HG03064 (cell line): ENCODE results near the gene EPHB1.
"Not testable (repeated sequence)": the region's sequence is repeated elsewhere in the genome, so short reads cannot be mapped to it uniquely, and the experiment has no call there.

ENCODE experiments used
- ATAC-seq: cut with Tn5 transposase; IDR thresholded peaks from one replicate; pipeline ENCODE4 v1.9.1; 2021; ENCODE audit warnings: low read depth; ENCODE audit not compliant: unreplicated experiment

Gene EPHB1

DNA sequence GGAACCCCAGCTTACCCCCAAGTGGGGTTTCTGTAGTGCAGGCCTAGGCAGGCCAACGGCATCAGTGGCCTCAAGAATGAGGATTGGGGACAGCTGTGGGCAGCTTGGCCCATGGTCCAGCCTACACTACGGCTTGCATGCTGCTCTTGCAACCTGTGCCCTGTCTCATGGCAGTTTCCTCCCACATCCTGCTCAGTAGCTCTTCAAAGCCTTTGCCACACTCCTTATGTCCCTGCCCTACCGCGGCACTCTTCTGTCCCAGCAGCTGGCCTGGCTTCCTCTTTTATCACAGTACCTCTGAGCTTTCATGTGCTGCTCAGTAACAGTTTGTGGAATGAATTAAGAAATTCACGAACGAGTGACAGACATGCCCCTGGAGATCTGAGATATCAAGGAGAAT, 431.0 kb downstream of the EPHB1 start:
- peak; percentile 80 for ATAC-seq

DNA sequence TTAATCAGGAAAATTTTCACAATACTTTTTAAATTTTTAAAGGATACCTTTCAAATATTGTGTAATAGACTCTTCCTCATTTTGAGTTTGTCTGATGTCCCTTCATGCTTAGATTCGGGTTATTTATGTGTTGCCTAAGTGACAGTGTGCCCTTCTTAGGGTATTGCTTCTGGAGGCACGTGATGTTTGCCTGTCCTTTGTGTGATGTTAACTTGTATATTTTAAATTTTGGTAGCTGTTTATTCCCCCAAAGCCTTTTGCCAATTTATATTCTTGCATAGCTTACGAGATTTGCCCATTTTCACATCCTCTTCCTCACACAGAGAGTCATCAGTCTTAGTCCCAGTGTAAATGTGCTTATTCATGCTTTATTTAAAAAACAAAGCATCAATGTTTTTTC, 433.1 kb downstream of the EPHB1 start:
- ATAC-seq, result no peak

- no peak for ATAC-seq
Measured at GRCh38 chr3:135229018-135229495, 434.0 kb downstream of the EPHB1 start.

DNA sequence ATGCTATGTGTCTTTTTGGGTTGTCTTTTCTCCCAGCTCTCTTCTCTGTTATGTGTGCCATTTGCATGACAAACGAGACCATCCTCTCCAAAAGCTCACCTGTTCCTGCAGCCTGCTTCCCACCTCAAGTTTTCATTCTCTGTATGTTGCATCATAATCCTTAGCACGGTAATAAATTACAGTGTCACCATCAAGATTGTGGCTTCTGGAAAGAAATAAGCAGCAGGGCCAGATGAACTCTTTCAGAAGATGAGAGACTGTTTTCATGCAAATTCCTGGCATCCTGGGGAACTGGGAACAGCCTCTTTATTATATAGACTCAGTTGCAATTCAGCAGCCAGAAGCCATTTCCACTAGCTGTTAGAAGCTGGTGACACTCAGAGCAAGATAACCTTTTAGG, 436.7 kb downstream of the EPHB1 start:
- ATAC-seq, result no peak

DNA sequence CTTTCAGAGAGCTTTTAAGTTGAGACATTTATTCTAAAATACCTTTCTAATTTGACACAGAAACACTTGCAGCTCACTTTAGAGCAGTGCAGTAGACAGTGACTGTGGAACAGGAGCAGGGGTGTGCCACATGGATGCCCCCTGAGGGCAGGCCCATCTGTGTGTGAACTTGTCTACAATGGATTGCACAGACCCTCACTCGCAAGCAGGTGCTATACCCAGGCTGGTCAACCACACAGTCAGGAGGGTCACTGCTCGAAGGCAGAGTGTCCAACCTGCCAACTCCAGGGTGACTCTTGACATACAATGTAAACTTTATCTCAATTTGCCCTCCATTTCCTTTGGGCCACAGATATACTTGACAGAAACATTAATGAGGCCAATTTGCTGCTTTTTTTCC, 437.2 kb downstream of the EPHB1 start:
- no peak for ATAC-seq

GRCh38 chr3:135233476-135233875, 438.4 kb downstream of the EPHB1 start:
- ATAC-seq, result not testable (repeated sequence)

GRCh38 chr3:135235541-135235940, 440.5 kb downstream of the EPHB1 start:
- ATAC-seq, result no peak

DNA sequence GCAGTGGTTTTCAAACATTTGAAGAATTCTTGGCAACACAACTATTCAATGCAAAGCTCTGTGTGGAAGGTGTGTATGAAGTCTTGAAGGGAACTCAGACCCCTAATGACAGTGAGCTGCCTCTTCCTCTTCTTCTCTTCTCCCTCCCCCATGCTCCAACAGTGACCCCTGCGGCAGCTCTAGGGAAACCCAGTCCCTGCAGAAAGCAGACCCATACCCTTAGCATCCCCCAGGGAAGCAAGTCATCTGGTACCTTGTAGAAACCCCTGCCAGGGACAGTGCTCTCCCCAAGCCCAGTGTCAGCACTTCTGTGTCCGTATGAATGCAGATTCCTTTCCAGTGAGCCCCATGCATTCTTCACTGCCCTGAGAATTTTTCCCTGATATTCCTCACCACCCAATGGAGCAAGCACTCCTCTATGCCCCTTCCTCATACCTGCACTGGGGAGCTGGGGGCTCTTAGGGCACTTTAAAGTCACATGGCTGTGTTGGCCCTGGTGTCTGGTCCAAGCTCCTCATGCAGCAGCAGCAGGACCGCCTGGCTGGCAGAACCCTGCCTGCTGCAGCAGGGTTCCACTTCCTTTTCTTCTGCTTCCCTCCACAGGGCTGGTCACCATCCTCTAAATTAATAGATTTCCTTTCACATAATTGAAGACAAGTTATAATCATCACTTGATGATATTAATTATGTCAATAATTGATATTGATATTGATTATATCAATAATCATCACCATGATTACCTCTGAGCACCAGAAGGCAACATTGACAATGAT, 442.5 kb downstream of the EPHB1 start:
- ATAC-seq, result no peak

DNA sequence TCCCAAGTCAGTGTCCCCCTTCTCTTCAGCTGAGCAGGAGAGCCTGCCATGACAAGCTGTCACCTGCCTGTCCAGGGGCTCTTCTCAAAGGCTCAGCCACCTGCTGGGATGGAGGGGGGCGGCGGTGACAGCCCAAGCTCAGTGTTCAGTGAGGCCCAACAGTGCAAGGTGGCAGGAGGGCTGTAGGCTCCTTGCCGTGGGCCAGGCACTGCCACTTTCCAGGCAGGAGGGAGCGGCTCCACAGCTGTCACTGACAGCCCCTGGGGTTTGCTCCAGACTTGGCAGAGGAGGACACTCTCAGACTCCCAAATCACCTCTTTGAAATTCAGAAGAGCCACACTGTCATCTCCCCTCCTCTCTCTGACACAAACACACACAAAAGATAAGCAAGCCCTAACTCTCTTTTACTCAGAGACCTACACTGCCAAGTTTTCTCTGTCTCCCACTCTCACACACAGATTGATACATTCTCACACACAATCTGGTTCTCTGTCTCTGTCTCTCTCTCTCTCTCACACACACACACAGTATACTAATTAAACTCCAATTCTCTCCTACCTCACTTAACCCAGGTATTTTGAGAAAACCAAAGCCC, 443.3 kb downstream of the EPHB1 start:
- no peak for ATAC-seq

GRCh38 chr3:135238871-135239614, 444.0 kb downstream of the EPHB1 start:
- ATAC-seq, result no peak

DNA sequence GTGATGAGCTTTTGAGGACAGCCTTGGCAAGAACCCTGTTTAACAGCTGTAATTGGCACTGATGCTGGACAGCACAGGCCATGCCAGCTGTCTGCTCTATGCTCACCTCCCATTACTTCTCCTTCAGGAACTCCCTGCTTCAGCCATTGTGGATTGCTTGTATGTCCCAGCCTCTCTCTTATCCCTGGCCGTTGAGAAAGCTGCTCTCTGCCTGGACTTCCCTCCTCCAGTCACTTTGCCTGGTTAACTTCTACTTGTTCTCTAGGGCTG, 444.5 kb downstream of the EPHB1 start:
- no peak for ATAC-seq

DNA sequence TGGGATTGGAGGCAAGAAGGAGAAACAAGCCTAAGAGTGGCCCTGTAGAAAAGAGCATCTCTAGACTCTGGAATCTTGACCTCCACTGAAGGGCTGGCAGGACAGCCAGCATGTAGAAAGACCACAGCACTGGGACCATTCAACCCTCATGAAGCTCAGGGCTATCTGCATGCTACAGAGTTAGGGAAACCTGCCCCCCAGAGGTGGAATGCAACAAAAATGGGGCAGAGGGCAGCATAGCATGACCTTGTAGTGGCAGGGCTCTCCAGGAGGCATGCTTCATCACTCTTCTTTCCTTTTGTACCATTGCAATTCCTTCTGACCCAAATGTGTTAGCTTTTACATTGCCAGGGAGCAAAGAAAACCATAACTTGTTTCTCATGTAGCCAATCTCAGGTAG, 445.4 kb downstream of the EPHB1 start:
- no peak for ATAC-seq

DNA sequence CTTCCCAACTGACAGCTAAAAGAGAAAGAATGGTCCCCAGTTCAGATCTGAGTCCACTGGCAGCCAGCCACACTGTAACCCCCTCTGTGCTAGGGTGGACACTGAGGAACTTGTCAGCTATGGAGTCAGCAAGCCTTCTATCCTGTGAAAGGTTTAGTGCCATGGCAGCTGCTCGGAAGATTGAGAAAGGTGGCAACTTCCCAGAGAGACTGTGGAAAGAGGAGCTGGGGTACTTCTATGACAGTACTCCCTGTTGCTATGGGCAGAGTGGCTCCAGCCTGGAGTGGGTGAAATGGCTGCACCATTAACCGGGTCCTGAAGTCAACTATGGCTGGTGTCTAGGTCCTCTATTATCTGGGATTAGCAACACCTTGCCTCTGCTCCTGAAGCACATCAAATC, 447.2 kb downstream of the EPHB1 start:
- ATAC-seq, result no peak

GRCh38 chr3:135243616-135244015, 448.6 kb downstream of the EPHB1 start:
- ATAC-seq, result no peak

GRCh38 chr3:135246027-135246426, 451.0 kb downstream of the EPHB1 start:
- ATAC-seq, result no peak

DNA sequence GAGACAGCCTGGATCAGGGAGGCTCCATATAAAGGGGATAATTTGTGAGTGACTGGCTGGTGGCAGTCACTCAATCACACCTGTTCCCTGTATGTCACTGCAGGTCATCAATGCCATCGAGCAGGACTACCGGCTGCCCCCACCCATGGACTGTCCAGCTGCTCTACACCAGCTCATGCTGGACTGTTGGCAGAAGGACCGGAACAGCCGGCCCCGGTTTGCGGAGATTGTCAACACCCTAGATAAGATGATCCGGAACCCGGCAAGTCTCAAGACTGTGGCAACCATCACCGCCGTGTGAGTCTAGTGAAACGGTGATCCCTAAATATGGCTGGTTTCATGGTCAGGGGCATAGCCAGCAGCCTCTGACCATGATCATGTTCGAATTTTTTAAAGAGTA, 453.2 kb downstream of the EPHB1 start:
- no peak for ATAC-seq

GRCh38 chr3:135249186-135249585, 454.1 kb downstream of the EPHB1 start:
- no peak for ATAC-seq

- ATAC-seq, result no peak
Measured at GRCh38 chr3:135258916-135259315, 463.9 kb downstream of the EPHB1 start.

- no peak for ATAC-seq
Measured at GRCh38 chr3:135260025-135260424, 465.0 kb downstream of the EPHB1 start.

GRCh38 chr3:135261214-135261775, 466.2 kb downstream of the EPHB1 start:
- ATAC-seq, result no peak

DNA sequence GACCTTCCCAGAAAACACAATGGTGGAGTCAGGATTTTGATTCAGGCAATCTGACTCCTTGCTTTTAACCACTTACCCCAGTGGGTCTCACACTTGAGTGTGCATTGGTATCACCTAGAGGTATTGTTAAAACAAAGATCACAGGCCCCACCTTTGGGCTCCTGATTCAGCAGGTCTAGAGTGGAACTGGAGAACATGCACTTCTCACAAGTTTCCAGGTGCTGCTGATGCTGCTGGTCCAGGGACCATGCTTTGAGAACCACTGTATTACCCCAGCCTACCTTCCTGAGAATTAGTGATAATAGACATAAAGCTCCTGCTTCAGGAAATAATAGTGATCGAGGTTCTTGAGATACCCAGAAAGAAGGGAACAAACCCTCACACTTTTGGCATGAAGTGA, 466.9 kb downstream of the EPHB1 start:
- no peak for ATAC-seq

DNA sequence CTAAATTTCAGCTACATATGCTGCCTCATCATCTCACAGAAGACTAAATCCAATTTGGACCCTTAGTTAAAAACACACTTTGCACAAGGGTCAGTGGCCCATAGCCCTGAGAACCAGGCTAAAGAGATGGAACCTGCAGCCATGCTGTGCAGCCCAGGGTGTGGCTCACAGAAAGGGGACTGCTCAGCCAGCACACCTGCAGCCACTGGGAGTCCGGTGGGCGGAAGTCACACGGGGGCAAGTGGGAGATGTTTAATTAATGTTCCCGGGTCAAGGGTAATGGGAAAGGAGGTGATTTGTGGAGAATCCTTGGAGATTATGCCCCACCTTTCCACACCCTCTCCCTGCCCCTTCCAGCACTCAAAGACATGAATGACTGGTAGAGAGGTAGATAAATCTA, 467.4 kb downstream of the EPHB1 start:
- ATAC-seq, result no peak
